ENCODE measurements around the gene CEP44.
"Not testable (repeated sequence)": the region's sequence is repeated elsewhere in the genome, so short reads cannot be mapped to it uniquely, and the experiment has no call there.

The CEP44 gene

GRCh38 chr4:174365018-174365587 lies 81.4 kb downstream of the CEP44 start:
- Histone ChIP-seq H3K4me1 (ENCODE audit: insufficient read depth, low read length) (no peaks in the 10 kb centered on the region), H3K27ac (ENCODE audit: low read depth, low read length) (no peak overlapping the region), H3K9ac (ENCODE audit: low read length) (no peak overlapping the region), H3K9me3 (ENCODE audit: low read length) (no peaks in the 10 kb centered on the region), H3K36me3 (ENCODE audit: insufficient read depth, low read length) (no peaks in the 10 kb centered on the region), H3K27me3 (ENCODE audit: control insufficient read depth in 1 of 2, insufficient read depth in 2 of 2, low read length in 2 of 2) (no peaks in the 10 kb centered on the region), H3K4me3 (ENCODE audit: low read depth in 1 of 2, low read length in 2 of 2) (no peak overlapping the region)

- Histone ChIP-seq H3K27me3 (ENCODE audit: control insufficient read depth in 1 of 2, insufficient read depth in 2 of 2, low read length in 2 of 2) (no peaks in the 10 kb centered on the region), H3K9me3 (ENCODE audit: low read length) (no peaks in the 10 kb centered on the region), H3K36me3 (ENCODE audit: insufficient read depth, low read length) (no peaks in the 10 kb centered on the region), H3K4me1 (ENCODE audit: insufficient read depth, low read length) (no peaks in the 10 kb centered on the region), H3K9ac (ENCODE audit: low read length) (no peak overlapping the region), H3K4me3 (ENCODE audit: low read depth in 1 of 2, low read length in 2 of 2) (no peak overlapping the region), H3K27ac (ENCODE audit: low read depth, low read length) (no peak overlapping the region)
Observed at GRCh38 chr4:174369985-174370384, 86.3 kb downstream of the CEP44 start.

GRCh38 chr4:174373821-174374220 lies 90.1 kb downstream of the CEP44 start:
- Histone ChIP-seq H3K9ac (ENCODE audit: low read length) (no peak overlapping the region), H3K4me3 (ENCODE audit: low read depth in 1 of 2, low read length in 2 of 2) (no peak overlapping the region), H3K27me3 (ENCODE audit: control insufficient read depth in 1 of 2, insufficient read depth in 2 of 2, low read length in 2 of 2) (no peaks in the 10 kb centered on the region), H3K4me1 (ENCODE audit: insufficient read depth, low read length) (no peaks in the 10 kb centered on the region), H3K36me3 (ENCODE audit: insufficient read depth, low read length) (no peaks in the 10 kb centered on the region), H3K9me3 (ENCODE audit: low read length) (no peaks in the 10 kb centered on the region), H3K27ac (ENCODE audit: low read depth, low read length) (no peak overlapping the region)

- Histone ChIP-seq H3K4me3 (ENCODE audit: low read depth in 1 of 2, low read length in 2 of 2) (no peak overlapping the region), H3K9me3 (ENCODE audit: low read length) (no peaks in the 10 kb centered on the region), H3K4me1 (ENCODE audit: insufficient read depth, low read length) (no peaks in the 10 kb centered on the region), H3K9ac (ENCODE audit: low read length) (no peak overlapping the region), H3K27ac (ENCODE audit: low read depth, low read length) (no peak overlapping the region), H3K36me3 (ENCODE audit: insufficient read depth, low read length) (no peaks in the 10 kb centered on the region), H3K27me3 (ENCODE audit: control insufficient read depth in 1 of 2, insufficient read depth in 2 of 2, low read length in 2 of 2) (no peaks in the 10 kb centered on the region)
Observed at GRCh38 chr4:174375422-174375821, 91.7 kb downstream of the CEP44 start.

- Histone ChIP-seq H3K27ac (ENCODE audit: low read depth, low read length) (no peak overlapping the region), H3K27me3 (ENCODE audit: control insufficient read depth in 1 of 2, insufficient read depth in 2 of 2, low read length in 2 of 2) (no peaks in the 10 kb centered on the region), H3K4me3 (ENCODE audit: low read depth in 1 of 2, low read length in 2 of 2) (no peak overlapping the region), H3K36me3 (ENCODE audit: insufficient read depth, low read length) (no peaks in the 10 kb centered on the region), H3K9me3 (ENCODE audit: low read length) (no peaks in the 10 kb centered on the region), H3K9ac (ENCODE audit: low read length) (no peak overlapping the region), H3K4me1 (ENCODE audit: insufficient read depth, low read length) (no peaks in the 10 kb centered on the region)
Observed at GRCh38 chr4:174377613-174378012, 93.9 kb downstream of the CEP44 start.

- no peaks in the 10 kb centered on the region for H3K4me1 ChIP-seq (ENCODE audit: insufficient read depth, low read length)
- H3K4me3 ChIP-seq (ENCODE audit: low read depth in 1 of 2, low read length in 2 of 2) = no peak overlapping the region
- H3K27ac ChIP-seq (ENCODE audit: low read depth, low read length) = no peak overlapping the region
- no peaks in the 10 kb centered on the region for H3K36me3 ChIP-seq (ENCODE audit: insufficient read depth, low read length)
- no peak overlapping the region for H3K9ac ChIP-seq (ENCODE audit: low read length)
- H3K27me3 ChIP-seq (ENCODE audit: control insufficient read depth in 1 of 2, insufficient read depth in 2 of 2, low read length in 2 of 2) = no peaks in the 10 kb centered on the region
- no peaks in the 10 kb centered on the region for H3K9me3 ChIP-seq (ENCODE audit: low read length)
Observed at GRCh38 chr4:174378951-174379350, 95.2 kb downstream of the CEP44 start.

GRCh38 chr4:174380206-174380605 lies 96.5 kb downstream of the CEP44 start:
- not testable (repeated sequence) for H3K27me3 ChIP-seq (ENCODE audit: control insufficient read depth in 1 of 2, insufficient read depth in 2 of 2, low read length in 2 of 2); H3K27ac ChIP-seq (ENCODE audit: low read depth, low read length); H3K4me1 ChIP-seq (ENCODE audit: insufficient read depth, low read length); H3K4me3 ChIP-seq (ENCODE audit: low read depth in 1 of 2, low read length in 2 of 2); H3K36me3 ChIP-seq (ENCODE audit: insufficient read depth, low read length); H3K9ac ChIP-seq (ENCODE audit: low read length); H3K9me3 ChIP-seq (ENCODE audit: low read length)

- H3K9me3 ChIP-seq (ENCODE audit: low read length) = no peaks in the 10 kb centered on the region
- no peak overlapping the region for H3K4me3 ChIP-seq (ENCODE audit: low read depth in 1 of 2, low read length in 2 of 2)
- H3K36me3 ChIP-seq (ENCODE audit: insufficient read depth, low read length) = no peaks in the 10 kb centered on the region
- H3K27ac ChIP-seq (ENCODE audit: low read depth, low read length) = no peak overlapping the region
- no peak overlapping the region for H3K9ac ChIP-seq (ENCODE audit: low read length)
- no peaks in the 10 kb centered on the region for H3K27me3 ChIP-seq (ENCODE audit: control insufficient read depth in 1 of 2, insufficient read depth in 2 of 2, low read length in 2 of 2)
- H3K4me1 ChIP-seq (ENCODE audit: insufficient read depth, low read length) = no peaks in the 10 kb centered on the region
Observed at GRCh38 chr4:174380699-174381439, 97.2 kb downstream of the CEP44 start.

GRCh38 chr4:174381440-174381800 lies 97.7 kb downstream of the CEP44 start:
- no peaks in the 10 kb centered on the region for H3K4me1 ChIP-seq (ENCODE audit: insufficient read depth, low read length)
- no peak overlapping the region for H3K9ac ChIP-seq (ENCODE audit: low read length)
- H3K4me3 ChIP-seq (ENCODE audit: low read depth in 1 of 2, low read length in 2 of 2) = no peak overlapping the region
- H3K9me3 ChIP-seq (ENCODE audit: low read length) = no peaks in the 10 kb centered on the region
- no peaks in the 10 kb centered on the region for H3K27me3 ChIP-seq (ENCODE audit: control insufficient read depth in 1 of 2, insufficient read depth in 2 of 2, low read length in 2 of 2)
- no peaks in the 10 kb centered on the region for H3K36me3 ChIP-seq (ENCODE audit: insufficient read depth, low read length)
- no peak overlapping the region for H3K27ac ChIP-seq (ENCODE audit: low read depth, low read length)
